Measurements from ENCODE around the gene NMNAT2.
A peak's percentile ranks its signal among the peaks of the same experiment; 100 is the strongest.
"Not testable (repeated sequence)": the region's sequence is repeated elsewhere in the genome, so short reads cannot be mapped to it uniquely, and the experiment has no call there.

Gene NMNAT2

DNA sequence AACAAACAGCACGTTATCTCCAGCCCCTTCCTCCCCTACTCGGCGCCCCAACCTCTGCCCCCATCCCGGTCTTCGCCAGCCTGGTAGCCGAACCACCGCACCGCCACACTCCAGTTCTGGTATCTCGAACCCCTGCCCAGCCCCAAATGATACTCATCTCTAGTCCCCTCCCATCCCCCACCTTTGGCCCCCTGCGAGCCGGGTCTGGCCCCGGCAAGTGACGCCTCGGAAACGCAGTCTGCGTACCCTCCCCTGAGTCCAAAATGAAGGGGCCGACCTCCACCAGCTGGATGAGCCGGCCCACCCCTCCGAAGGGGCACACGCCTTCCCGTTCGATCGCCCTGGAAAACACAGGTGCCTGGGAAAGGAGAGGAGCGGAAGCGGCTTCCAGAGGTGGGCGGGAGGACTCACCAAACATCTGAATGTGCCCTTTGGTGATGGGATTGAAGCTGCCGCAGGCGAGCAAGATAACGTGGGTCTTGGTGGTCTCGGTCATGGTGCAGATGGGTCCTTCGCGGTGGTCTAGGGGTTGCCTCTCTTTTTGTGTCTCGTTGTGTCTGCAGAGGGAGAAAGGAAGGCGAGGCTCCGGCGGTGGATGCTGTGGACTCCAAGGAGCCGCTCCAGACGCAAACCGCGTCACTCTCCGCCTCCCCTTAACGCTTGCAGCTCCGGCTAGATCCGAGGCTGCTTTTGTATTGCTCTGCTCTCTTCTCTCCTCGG lies at the start of gene NMNAT2:
TSS of gene NMNAT2 (minus strand) at position 609 of the 720 bp plus-strand sequence. CDS start at position 496, 113 bp downstream.
- DNase-seq = no peak

DNA sequence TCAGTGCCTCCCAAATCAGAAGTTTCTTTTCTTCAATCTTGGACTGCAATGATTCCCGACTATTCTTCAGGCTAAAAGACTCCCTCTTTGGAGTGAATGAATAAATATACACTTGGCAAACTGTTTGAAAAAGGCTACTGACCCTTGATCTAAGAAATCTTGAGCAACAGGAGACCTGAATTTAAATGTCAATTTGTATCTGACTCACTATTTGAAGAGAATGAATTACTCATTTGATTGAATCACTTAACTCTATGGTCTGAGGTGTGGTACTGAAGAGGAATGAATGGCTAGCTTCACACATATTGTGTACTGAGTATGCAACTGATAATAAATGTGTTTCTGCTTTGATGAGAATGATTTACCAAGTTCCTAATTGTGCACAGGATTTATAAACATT lies 49.5 kb upstream of the NMNAT2 start:
- DNase-seq = peak; percentile 15

DNA sequence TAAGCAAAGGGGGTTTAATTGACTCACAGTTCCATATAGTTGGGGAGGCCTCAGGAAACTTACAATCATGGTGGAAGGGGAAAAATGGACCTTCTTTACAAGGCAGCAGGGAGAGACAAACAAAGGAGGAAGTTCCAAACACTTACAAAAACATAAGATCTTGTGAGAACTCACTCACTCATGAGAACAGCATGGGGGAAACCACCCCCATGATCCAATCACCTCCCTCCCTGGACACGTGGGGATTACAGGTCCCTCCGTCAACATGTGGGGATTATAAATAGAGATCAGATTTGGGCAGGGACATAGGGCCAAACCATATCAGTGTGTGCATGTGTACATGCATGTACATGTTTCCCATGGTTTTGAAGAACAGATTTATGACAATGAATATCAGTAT lies 48.6 kb upstream of the NMNAT2 start:
- peak; percentile 81 for DNase-seq

DNA sequence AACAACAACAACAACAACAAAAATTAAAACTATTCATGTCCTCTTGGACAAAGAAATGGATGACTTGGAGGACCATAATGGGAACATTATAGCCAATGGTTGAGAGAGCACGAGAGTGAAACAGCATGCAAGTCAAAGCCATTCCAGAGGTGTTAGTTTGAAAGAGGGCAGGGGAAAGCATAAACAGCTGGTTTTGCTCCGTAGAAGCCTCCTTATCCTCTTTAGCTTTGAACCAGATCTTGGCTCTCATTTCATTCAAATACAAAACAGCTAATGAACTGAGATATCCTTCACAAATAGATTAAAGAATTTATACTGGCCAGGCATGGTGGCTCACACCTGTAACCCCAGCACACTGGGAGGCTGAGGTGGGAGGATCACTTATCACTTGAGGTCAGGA lies 45.4 kb upstream of the NMNAT2 start:
- no peak for DNase-seq

DNA sequence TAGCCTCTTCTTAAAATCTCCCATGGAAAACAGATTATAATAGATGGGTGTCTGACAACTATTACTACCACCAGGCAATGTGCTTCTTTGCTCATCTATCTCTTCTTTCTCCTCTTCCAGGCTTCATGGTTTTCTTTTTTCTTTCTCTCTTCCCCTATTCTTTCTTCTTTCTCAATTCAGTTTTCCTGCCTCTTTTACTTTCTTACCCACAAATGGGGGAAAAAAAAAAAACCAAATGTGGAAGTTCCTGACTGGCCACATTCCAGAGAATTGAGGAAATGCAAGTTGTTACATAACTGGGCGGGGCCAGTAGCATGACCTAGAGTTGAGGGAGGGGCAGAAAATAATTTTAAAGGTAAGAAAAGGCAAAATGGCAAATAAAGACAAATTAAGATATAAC lies 43.2 kb upstream of the NMNAT2 start:
- DNase-seq = peak; percentile 93

DNA sequence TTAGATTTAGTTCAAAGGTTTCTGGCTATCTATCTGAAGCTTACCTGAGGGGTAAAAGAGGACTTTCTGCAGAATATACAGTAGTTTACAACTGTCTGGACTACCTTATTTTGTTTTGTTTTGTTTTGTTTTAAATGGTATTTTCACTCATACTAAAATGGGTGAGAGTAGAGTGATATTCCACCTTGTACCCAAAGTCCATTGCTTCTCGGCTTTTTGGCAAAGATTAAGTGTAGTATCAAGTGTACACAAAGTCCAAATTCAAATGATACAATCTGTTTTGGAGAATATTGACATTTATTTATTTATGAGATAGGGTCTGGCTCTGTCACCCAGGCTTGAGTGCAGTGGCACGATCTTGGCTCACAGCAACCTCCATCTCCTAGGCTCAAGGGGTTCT lies 42.4 kb upstream of the NMNAT2 start:
- DNase-seq = no peak

DNA sequence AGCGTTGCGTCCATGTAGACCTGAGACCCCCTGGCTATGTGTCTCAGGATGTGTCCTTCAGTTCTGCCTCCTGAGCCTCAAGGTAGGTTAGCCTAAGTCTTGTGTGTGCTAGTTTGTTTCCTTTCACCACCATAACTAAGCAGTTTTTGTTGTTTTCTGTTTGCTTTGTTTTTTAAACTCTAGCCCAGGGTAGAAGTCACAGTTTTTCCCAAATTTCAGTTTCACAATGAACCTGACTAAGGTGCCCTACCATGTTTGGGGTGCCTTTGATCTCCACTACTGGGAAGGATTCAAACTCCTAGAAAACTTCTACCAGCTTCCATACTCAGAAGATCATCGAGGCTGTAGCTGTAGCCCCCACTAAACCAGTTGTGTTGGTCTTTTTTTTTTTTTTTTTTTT lies 39.3 kb upstream of the NMNAT2 start:
- DNase-seq = no peak

DNA sequence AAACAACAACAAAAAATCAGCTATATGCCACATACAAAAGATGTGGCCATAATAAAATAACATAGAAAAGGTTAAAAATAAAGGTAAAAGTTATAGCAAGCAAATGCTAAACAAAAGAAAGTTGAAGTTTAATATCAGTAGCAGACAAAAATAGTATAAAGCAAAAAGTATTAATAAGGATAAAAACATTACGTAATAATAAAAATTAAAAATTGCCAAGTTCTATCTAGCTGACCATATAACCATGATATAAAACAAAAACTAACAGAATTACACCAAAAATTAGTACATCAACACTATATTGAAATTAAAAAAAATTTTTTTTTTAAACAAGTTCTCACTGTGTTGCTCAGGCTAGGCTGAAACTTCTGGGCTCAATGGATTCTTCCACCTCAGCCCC lies 38.6 kb upstream of the NMNAT2 start:
- no peak for DNase-seq

DNA sequence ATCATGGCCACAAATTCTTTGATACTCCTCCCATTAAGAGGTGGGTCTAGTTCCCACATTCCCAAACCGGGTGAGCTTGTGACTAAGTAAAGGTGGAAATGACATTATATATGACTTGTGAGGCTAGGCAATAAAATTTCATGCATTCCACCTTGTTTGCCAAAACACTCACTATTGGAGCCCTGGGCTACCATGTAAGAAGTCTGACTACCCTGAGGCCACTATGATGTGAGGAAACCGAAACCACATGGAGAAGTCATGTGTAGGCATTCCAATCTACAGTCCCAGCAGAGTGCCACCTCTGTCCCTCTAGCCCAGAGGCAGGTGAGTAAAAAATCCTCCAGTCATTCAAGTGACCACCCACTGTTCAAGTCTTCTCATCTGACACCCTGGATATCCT lies 36.2 kb upstream of the NMNAT2 start:
- DNase-seq = no peak

DNA sequence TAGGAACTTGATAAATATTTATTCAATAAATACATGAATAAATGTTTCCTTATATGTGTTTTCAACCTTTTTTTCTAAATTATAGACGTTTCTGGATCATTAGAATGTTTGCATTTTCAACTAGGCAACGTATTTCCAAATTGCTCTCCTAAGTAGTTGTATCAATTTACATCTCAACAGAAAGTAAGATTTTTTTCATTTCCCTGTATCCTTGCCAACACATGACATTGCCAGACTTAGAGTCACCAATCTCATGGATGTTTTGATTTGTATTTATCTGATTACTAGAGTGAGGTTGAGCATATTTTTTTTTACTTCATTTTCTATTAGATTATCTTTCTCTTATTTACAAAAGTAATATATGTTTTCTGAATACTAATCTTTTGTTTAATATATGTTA lies 31.9 kb upstream of the NMNAT2 start:
- DNase-seq = no peak

DNA sequence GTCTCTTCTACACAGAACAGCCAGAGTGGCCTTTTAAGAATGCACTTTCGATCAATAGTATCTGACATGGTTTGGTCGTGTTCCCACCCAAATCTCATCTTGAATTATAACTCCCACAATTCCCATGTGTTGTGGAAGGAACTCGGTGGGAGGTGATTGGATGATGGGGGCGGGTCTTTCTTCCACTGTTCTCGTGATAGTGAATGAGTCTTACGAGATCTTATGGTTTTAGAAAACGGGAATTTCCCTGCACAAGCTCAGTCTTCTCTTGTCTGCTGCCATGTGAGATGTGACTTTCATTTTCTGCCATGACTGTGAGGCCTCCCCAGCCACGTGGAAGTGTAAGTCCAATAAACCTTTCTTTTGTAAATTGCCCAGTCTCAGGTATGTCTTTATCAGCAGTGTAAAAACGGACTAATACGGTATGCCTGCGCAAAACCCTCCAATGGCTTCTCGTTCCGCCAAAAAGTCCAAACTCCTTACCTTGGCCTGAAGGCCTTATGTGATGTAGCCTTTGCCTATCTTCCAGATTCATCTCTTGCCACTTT lies 31.1 kb upstream of the NMNAT2 start:
- DNase-seq = peak; percentile 11

DNA sequence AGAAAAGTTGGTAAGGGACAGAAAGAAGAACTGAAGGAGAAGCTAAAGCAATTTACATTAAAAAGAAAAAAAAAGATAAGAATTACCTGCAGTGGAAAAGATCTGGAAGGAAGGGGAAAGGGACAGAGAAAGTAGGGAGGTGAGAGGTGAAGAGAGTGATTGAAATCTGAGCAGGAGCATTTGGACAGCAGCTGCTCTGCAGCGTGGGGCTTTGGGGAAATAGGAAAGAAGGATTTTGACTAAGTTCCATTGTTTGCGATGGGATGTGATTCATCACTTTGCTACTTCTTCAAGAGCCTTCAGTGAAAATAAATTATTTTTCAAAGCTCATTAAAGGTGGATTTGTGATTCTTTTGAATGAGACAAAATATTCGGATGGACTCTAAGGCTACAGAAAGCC lies 26.1 kb upstream of the NMNAT2 start:
- no peak for DNase-seq

DNA sequence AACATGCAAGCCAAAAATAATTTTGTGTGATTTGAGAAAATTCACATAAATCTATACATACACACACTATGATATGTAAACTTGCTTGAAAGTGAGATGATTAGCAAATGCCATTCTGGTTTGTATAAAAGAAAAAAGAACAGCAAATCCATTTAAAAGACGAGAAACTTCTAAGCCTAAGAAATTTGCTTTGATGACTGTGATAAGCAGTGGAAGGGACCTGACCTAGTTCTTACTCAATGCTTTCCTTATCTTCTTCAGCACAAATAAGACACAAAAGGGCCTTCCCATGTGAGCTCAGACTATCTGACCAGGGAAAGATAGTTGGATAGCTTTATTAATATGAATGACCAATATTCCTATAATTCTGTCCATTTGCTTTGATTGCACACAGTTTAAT lies 25.3 kb upstream of the NMNAT2 start:
- DNase-seq = no peak

DNA sequence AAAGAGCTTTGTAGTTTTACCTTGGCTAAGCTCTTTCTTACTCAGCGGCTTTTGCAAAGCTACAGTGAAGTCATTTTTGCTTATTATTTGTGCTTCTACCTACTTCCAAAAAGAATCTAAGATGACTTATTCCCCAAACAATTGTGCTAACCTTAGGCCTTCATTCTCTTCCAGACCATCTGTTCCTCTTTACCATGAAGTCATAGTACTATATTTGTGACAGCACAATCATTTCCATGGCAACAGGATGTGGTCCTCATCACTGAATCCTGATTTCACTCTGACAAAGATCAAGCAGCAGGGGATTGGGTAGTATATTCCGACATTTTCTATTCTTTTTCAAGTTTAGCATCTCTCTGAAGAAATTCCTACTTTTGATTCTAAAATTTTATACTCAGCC lies 24.8 kb upstream of the NMNAT2 start:
- DNase-seq = no peak

DNA sequence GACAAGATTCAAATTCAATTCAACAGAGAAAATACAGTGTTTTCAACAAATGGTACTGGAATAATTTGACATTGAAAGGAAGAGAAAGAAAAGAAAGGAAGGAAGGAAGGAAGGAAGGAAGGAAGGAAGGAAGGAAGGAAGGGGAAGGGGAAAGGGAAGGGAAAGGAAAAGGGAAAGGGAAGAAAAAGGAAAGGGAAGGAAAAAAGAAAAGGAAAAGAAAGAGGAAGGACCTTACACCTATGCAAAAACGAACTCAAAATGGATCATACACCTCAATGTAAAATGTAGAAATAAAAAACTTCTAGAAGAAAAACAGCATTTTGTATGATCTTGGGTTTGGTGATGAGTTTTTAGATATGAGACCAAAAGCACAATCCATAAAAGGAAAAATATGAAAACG lies 19.9 kb upstream of the NMNAT2 start:
- no peak for DNase-seq

DNA sequence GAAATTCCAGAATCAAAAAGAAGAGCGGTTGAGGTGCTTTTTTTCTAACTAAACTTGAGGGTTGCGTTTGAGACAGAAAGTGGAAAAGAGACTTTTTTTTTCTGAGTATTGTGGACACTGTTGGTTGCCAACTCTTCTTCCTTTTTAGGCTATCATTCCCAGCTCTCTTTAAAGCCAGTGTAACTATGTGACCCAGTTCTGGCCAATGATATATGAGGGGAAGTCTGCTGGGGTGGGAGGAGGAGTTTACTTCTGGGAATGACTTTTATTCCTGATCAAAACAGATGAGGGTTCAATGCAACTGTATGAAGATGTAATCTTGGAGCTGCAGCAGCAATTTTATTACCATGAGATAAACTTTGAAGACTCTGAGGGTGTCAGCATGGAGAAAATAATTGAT lies 17.3 kb upstream of the NMNAT2 start:
- DNase-seq = no peak

DNA sequence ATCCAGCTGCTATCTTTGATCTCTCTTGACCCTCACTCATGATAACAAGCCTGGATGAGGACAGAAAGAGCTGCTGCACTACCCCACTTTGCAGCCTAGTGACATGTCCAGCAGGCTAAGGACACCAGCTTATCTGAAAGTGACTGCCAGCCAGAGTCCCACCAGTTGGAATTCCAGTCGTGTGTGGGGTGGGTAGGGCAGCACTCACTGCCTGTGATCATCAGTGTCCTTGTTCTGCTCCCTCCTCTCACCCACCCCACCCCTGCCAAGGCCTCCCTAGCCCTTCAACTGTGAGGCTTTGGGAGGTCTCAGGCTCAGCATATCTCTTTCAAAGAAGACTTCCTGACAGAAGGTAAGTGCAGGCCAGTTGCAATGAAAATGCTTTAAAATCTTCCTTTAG lies 15.5 kb upstream of the NMNAT2 start:
- no peak for DNase-seq

DNA sequence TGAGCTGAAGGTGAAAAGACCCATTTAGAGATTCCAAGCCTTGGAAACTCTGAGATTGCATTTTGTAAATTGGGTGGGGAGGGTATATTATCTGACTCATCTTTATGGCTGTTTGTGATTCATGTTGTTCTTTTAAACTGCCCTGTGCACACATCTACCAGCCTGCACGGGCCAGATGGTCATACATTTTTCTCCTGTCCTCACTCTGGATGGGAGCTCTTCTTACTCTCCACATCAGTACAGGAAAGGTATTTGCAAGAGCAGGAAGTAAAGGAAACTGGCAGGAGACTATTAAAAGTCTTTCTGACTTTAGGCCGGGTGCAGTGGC lies 14.3 kb upstream of the NMNAT2 start:
- no peak for DNase-seq

DNA sequence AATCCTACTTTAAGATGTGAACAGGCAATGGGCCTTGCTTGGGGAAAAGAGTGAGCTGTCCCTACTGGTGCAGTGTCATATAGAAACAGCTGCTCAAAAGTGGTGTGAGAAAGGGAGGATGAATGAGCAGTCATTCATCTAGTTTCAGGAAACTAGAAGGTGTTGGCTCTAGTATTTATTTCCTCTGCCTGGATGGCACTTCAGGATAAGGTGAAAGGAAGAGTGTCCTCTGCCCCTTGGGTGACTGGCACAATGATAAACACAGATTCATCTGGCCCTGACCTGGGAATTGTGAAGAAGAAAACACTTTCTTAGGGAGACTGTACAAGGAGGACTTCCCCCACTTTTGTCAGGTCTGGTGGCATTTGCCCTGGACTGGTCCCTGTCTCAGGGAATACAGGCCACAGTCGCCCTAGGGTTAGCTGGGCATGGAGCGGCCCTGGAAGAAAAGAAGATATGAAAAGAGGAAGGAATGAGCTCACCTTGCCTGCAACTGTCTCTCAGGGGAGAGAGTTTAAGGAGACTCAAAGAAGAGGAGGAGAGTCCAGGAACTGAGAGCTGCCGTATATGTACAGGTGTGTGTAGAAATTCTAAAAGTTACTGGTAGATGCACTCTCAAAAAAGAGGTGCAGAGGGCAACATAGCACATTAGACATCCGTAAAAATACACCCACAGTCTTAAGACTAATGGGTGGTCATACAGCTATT lies 13.8 kb upstream of the NMNAT2 start:
- DNase-seq = no peak

DNA sequence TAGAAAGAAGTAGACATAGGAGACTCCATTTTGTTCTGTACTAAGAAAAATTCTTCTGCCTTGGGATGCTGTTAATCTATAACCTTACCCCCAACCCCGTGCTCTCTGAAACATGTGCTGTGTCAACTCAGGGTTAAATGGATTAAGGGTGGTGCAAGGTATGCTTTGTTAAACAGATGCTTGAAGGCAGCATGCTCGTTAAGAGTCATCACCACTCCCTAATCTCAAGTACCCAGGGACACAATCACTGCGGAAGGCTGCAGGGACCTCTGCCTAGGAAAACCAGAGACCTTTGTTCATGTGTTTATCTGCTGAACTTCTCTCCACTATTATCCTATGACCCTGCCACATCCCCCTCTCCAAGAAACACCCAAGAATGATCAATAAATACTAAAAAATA lies 9.4 kb upstream of the NMNAT2 start:
- DNase-seq = not testable (repeated sequence)

DNA sequence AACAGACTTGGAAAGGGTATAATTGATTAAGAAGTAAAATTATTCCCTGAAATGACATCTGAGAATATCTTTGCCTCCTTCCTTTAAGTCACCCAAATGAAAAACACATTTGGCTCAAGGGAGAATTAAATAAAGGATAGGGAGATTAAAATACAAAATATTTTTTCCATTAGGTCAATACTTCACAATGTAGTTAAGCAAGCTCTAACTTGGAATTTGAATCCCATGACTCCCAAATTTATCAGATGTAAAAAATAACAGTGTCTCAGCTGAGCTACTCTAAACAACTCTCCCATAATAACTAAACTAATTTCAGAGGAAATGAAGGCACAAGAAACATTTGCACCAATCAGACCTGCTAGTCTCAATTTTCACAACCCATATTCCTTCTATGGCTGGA lies 6.5 kb upstream of the NMNAT2 start:
- DNase-seq = no peak

DNA sequence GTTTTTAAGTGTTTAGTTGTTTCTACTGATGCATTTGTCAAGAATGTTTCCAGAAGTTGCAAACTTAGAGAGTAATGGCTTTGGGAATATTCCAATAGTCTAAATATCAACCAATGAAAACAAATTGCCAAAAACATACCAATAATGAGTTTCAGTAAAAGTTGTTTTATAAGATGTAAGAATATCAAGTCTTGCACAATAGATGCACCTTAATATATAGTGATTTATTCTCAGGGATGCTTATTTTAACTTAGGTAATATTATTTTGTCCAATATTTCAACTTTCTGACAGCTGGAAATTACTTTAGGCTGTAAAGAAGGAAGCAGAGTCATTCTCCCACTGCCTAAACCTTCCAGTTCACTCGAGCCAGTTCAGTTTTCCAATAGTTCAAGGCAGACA lies 5.4 kb upstream of the NMNAT2 start:
- DNase-seq = no peak

DNA sequence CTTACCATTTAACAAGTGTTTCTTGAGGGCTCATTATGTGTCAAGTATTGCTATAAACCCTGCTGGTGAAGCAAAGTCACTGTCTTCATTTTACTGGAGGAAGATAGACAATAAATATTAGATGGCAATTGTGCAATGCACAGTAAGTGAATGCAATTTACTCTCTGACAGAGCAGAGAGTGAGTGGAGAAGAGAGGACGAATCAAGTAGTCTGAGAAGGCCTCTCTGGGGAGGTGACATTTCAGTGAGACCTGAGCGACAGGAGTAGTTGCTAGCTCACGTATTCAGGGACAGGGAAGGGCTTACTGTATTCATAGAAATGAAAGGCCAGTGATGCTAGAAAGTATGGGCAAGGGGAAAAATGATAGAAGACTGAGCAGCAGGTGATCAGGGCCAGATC lies 1.2 kb upstream of the NMNAT2 start:
- no peak for DNase-seq

DNA sequence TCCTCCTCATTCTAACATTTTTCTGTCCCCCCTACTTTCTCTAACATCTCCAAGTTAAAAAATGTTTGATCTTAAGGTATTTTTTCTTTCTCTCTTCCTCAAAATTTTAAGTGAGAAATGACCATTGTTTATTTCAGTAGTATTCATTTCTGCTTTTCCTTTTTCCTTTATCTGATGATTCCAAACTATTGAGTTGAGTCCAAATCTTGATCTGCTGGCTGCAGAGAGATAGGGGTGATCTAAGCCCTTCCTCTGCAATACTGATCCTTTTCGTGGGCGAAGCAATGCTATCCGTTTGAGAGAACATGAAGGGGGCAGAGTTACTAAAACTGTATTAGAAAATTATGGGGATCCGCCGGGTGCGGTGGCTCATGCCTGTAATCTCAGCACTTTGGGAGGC lies 516 bp upstream of the NMNAT2 start:
- no peak for DNase-seq
